K562 (cell line): Measurements from ENCODE around the gene UBN2. TPM values are rescaled to one million over a fixed set of nuclear protein-coding genes. Genes with fewer than 3 reads are reported as not detected.

Experiments used
- EP400 ChIP-seq: fragments of 450-650 bp; IDR thresholded peaks from 2 replicates; pipeline ENCODE4 v1.6.1; 2017; ENCODE audit warnings: antibody characterized with exemption, mild to moderate bottlenecking, moderate library complexity
- RAD21 ChIP-seq, 2 experiments: fragments of 250-450 bp in 1 of 2; fragments of 450-650 bp in 1 of 2; sonication (Bioruptor Pico) in 1 of 2; formaldehyde crosslinking in 1 of 2; IDR thresholded peaks in 1 of 2; conservative IDR thresholded peaks in 1 of 2; 2 replicates each; pipeline versions ENCODE4 v1.4.0 to v1.8.0; 2020 to 2022; ENCODE audit warnings: mild to moderate bottlenecking in 2 of 2, moderate library complexity in 1 of 2
- ZNF134 ChIP-seq: fragments of 250-450 bp; sonication (Bioruptor Pico); conservative IDR thresholded peaks from 2 replicates; pipeline ENCODE4 v1.4.0; 2020
- ZNF232 ChIP-seq: sonication (generic); formaldehyde crosslinking; IDR thresholded peaks from 2 replicates; pipeline ENCODE4 v1.8.0; 2022; ENCODE audit warnings: mild to moderate bottlenecking, missing genetic modification reagents
- polyA plus RNA-seq, 8 experiments: library from polyadenylated mRNA; depleted of rRNA in 4 of 8; stranded (reverse) in 5 of 8; unstranded in 3 of 8; fragments of >200 nt; fragmentation: Nextera tagmentation in 2 of 8; fragmentation: Illumina TruSeq in 1 of 8; extraction: Ambion mirVana in 2 of 8; extraction: Trizol in 1 of 8; gene quantifications; 2 replicates each; pipeline versions ENCODE4 v1.2.1 to v1.2.3, GENCODE V29; 2011 to 2014; ENCODE audit warnings: inconsistent platforms in 1 of 8, missing spikeins in 1 of 8
- total RNA-seq, 7 experiments: library from RNA; depleted of rRNA in 6 of 7; stranded (reverse); fragments of >200 nt in 6 of 7; fragmentation: Illumina TruSeq in 2 of 7; extraction: Trizol in 2 of 7; gene quantifications; 2 replicates each; pipeline versions ENCODE4 v1.2.1 to v1.2.3, GENCODE V29; 2011 to 2021; ENCODE audit warnings: low replicate concordance in 1 of 7
- TF ChIP-seq, protein P1 (sequence below): sonication (generic); formaldehyde crosslinking; IDR thresholded peaks from 2 replicates; pipeline ENCODE4 v1.8.1; 2023; ENCODE audit warnings: mild to moderate bottlenecking, missing genetic modification reagents
- TF ChIP-seq, protein P2 (sequence below): fragments of 450-650 bp; formaldehyde crosslinking; IDR thresholded peaks from 2 replicates; pipeline ENCODE4 v1.4.0; 2020; ENCODE audit warnings: mild to moderate bottlenecking, moderate library complexity
- TF ChIP-seq, protein P3 (sequence below): fragments of 450-650 bp; conservative IDR thresholded peaks from 2 replicates; pipeline ENCODE4 v1.6.1; 2016; ENCODE audit warnings: missing genetic modification characterization, low read depth, mild to moderate bottlenecking, control low read depth, missing compliant biosample characterization

Gene UBN2
- total and polyA plus RNA-seq, 9 of the 15 experiments (the other 6 are each of a cell fraction or from before 2014, with no cell fraction given): 1.2 to 19.5 (median 9.9) TPM

DNA sequence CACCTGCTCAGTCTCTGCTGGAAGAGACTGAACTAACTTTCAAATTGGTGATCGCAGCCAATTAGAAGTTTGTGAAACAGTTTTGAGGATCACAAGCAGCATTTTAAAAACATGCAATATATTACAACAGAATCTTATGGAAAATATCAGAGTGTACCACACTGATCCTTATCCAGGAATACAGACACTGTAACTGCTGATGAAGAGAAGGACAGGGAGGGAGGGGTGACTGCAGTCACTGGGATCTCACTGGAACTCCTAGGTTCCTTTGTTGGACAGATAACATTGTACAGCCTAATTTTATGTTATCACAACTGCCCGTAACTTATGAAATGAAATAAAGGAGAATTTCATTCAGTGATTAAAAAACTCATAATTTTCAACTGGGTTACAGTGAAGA lies 6.8 kb upstream of the UBN2 start (continued):
- TF ChIP-seq, protein P1, sequence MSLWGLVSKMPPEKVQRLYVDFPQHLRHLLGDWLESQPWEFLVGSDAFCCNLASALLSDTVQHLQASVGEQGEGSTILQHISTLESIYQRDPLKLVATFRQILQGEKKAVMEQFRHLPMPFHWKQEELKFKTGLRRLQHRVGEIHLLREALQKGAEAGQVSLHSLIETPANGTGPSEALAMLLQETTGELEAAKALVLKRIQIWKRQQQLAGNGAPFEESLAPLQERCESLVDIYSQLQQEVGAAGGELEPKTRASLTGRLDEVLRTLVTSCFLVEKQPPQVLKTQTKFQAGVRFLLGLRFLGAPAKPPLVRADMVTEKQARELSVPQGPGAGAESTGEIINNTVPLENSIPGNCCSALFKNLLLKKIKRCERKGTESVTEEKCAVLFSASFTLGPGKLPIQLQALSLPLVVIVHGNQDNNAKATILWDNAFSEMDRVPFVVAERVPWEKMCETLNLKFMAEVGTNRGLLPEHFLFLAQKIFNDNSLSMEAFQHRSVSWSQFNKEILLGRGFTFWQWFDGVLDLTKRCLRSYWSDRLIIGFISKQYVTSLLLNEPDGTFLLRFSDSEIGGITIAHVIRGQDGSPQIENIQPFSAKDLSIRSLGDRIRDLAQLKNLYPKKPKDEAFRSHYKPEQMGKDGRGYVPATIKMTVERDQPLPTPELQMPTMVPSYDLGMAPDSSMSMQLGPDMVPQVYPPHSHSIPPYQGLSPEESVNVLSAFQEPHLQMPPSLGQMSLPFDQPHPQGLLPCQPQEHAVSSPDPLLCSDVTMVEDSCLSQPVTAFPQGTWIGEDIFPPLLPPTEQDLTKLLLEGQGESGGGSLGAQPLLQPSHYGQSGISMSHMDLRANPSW (CRISPR knock-in tag): no peak
- TF ChIP-seq, protein P2, sequence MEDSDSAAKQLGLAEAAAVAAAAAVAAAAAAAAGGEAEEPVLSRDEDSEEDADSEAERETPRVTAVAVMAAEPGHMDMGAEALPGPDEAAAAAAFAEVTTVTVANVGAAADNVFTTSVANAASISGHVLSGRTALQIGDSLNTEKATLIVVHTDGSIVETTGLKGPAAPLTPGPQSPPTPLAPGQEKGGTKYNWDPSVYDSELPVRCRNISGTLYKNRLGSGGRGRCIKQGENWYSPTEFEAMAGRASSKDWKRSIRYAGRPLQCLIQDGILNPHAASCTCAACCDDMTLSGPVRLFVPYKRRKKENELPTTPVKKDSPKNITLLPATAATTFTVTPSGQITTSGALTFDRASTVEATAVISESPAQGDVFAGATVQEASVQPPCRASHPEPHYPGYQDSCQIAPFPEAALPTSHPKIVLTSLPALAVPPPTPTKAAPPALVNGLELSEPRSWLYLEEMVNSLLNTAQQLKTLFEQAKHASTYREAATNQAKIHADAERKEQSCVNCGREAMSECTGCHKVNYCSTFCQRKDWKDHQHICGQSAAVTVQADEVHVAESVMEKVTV (CRISPR knock-in tag): no peak
- TF ChIP-seq ZNF232 (CRISPR knock-in tag): no peak
- TF ChIP-seq, protein P3, sequence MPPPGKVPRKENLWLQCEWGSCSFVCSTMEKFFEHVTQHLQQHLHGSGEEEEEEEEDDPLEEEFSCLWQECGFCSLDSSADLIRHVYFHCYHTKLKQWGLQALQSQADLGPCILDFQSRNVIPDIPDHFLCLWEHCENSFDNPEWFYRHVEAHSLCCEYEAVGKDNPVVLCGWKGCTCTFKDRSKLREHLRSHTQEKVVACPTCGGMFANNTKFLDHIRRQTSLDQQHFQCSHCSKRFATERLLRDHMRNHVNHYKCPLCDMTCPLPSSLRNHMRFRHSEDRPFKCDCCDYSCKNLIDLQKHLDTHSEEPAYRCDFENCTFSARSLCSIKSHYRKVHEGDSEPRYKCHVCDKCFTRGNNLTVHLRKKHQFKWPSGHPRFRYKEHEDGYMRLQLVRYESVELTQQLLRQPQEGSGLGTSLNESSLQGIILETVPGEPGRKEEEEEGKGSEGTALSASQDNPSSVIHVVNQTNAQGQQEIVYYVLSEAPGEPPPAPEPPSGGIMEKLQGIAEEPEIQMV (tag): no peak
- no peak for TF ChIP-seq ZNF134 (CRISPR knock-in tag)
- TF ChIP-seq RAD21 (CRISPR knock-in tag; conservative IDR thresholded peaks at IDR 0.05 in 1 of 2, IDR thresholded peaks at IDR 0.05 in 1 of 2): no peak
- TF ChIP-seq EP400: peak; percentile 33; the same call in 1 of the 2 replicates
